H9 (cell line): Measurements from ENCODE around the gene PSMD1. TPM values are rescaled to one million over a fixed set of nuclear protein-coding genes. Genes with fewer than 3 reads are reported as not detected.

ENCODE experiments used
- DNase-seq: peaks from one replicate; pipeline ENCODE4 v3.0.0-alpha.2; 2017
- H2AFZ ChIP-seq: one replicate; pipeline ENCODE4 v1.6.1; 2013; ENCODE audit warnings: mild to moderate bottlenecking, low read length, control low read depth, moderate library complexity
- H2AK5ac ChIP-seq: 2 replicates; pipeline ENCODE4 v1.6.1; 2013; ENCODE audit warnings: low read length, control low read depth, mixed read lengths; ENCODE audit not compliant: insufficient read length
- H2BK120ac ChIP-seq: one replicate; pipeline ENCODE4 v1.6.1; 2013; ENCODE audit warnings: low read depth, mild to moderate bottlenecking, low read length, control low read depth, inconsistent platforms; ENCODE audit not compliant: poor library complexity, severe bottlenecking
- H2BK12ac ChIP-seq: 2 replicates; pipeline ENCODE4 v1.6.1; 2013; ENCODE audit warnings: low read length, control low read depth, mixed read lengths, low read depth; ENCODE audit not compliant: insufficient read length
- H2BK15ac ChIP-seq: 2 replicates; pipeline ENCODE4 v1.6.1; 2013; ENCODE audit warnings: low read depth, low read length, control low read depth
- H2BK20ac ChIP-seq: one replicate; pipeline ENCODE4 v1.6.1; 2013; ENCODE audit warnings: low read depth, mild to moderate bottlenecking, low read length, control low read depth, inconsistent platforms; ENCODE audit not compliant: poor library complexity, severe bottlenecking
- H2BK5ac ChIP-seq: 2 replicates; pipeline ENCODE4 v1.6.1; 2013; ENCODE audit warnings: low read length, control low read depth, mixed read lengths; ENCODE audit not compliant: insufficient read length
- H3K14ac ChIP-seq: 2 replicates; pipeline ENCODE4 v1.6.1; 2013; ENCODE audit warnings: low read length, control low read depth; ENCODE audit not compliant: insufficient read depth
- H3K18ac ChIP-seq: 2 replicates; pipeline ENCODE4 v1.6.1; 2013; ENCODE audit warnings: low read depth, mild to moderate bottlenecking, mixed read lengths, low read length, control low read depth; ENCODE audit not compliant: insufficient read length
- H3K23ac ChIP-seq: 2 replicates; pipeline ENCODE4 v1.6.1; 2013; ENCODE audit warnings: low read length, control low read depth, mixed read lengths, low read depth; ENCODE audit not compliant: insufficient read length
- H3K23me2 ChIP-seq: 2 replicates; pipeline ENCODE4 v1.6.1; 2013; ENCODE audit warnings: low read depth, mild to moderate bottlenecking, mixed read lengths, low read length, control low read depth; ENCODE audit not compliant: insufficient read length, poor library complexity, severe bottlenecking
- H3K27ac ChIP-seq: 2 replicates; pipeline ENCODE4 v1.5.1; 2013; ENCODE audit warnings: low read length, control low read depth, mixed read lengths, low read depth; ENCODE audit not compliant: insufficient read length
- H3K27me3 ChIP-seq: 2 replicates; pipeline ENCODE4 v1.6.1; 2013; ENCODE audit warnings: low read length, control low read depth, inconsistent platforms; ENCODE audit not compliant: insufficient read depth
- H3K4ac ChIP-seq: 2 replicates; pipeline ENCODE4 v1.6.1; 2013; ENCODE audit warnings: low read depth, mild to moderate bottlenecking, control low read depth, inconsistent platforms, low read length, moderate library complexity
- H3K4me1 ChIP-seq: 2 replicates; pipeline ENCODE4 v1.6.1; 2013; ENCODE audit warnings: low read length, control low read depth, inconsistent platforms; ENCODE audit not compliant: insufficient read depth
- H3K4me2 ChIP-seq: 2 replicates; pipeline ENCODE4 v1.6.1; 2013; ENCODE audit warnings: low read length, control low read depth, mixed read lengths; ENCODE audit not compliant: insufficient read length, insufficient read depth
- H3K56ac ChIP-seq: 2 replicates; pipeline ENCODE4 v1.6.1; 2013; ENCODE audit warnings: low read depth, mild to moderate bottlenecking, mixed read lengths, low read length, control low read depth; ENCODE audit not compliant: insufficient read length
- H3K79me1 ChIP-seq: 2 replicates; pipeline ENCODE4 v1.6.1; 2013; ENCODE audit warnings: low read depth, mild to moderate bottlenecking, moderate library complexity, low read length, control low read depth, inconsistent platforms; ENCODE audit not compliant: insufficient read depth, poor library complexity, severe bottlenecking
- H3K79me2 ChIP-seq: 2 replicates; pipeline ENCODE4 v1.6.1; 2013; ENCODE audit warnings: low read length, control low read depth, inconsistent platforms; ENCODE audit not compliant: insufficient read depth
- H3K9ac ChIP-seq: 2 replicates; pipeline ENCODE4 v1.6.1; 2013; ENCODE audit warnings: low read length, control low read depth, mixed read lengths; ENCODE audit not compliant: insufficient read length; ENCODE audit errors: extremely low read depth
- H3K9me3 ChIP-seq: one replicate; pipeline ENCODE4 v1.6.1; 2013; ENCODE audit warnings: low read depth, low read length, inconsistent platforms; ENCODE audit not compliant: control insufficient read depth
- H3T11ph ChIP-seq: one replicate; pipeline ENCODE4 v1.6.1; 2013; ENCODE audit warnings: mild to moderate bottlenecking, low read length, control low read depth, inconsistent platforms
- H4K20me1 ChIP-seq: one replicate; pipeline ENCODE4 v1.6.1; 2013; ENCODE audit not compliant: control insufficient read depth, insufficient read length, insufficient read depth
- H4K5ac ChIP-seq: 2 replicates; pipeline ENCODE4 v1.6.1; 2013; ENCODE audit warnings: low read depth, mild to moderate bottlenecking, mixed read lengths, low read length, control low read depth; ENCODE audit not compliant: insufficient read length
- H4K8ac ChIP-seq: replicated peaks from 2 replicates; pipeline ENCODE4 v1.6.1; 2013; ENCODE audit warnings: low read length, control low read depth, mixed read lengths, low read depth; ENCODE audit not compliant: insufficient read length
- H4K91ac ChIP-seq: 2 replicates; pipeline ENCODE4 v1.6.1; 2013; ENCODE audit warnings: low read depth, mild to moderate bottlenecking, moderate library complexity, mixed read lengths, low read length, control low read depth; ENCODE audit not compliant: insufficient read length
- H3K27ac Mint-ChIP-seq, 3 experiments: 2 replicates in 2 of 3; 3 replicates in 1 of 3; pipeline ENCODE4 v1.8.0; 2020 to 2021; ENCODE audit warnings: mixed read lengths in 3 of 3, mild to moderate bottlenecking in 1 of 3, moderate library complexity in 1 of 3
- H3K27me3 Mint-ChIP-seq: 2 replicates; pipeline ENCODE4 v1.8.0; 2021; ENCODE audit warnings: low read depth, mild to moderate bottlenecking, moderate library complexity, mixed read lengths
- H3K36me3 Mint-ChIP-seq, 3 experiments: 2 replicates in 2 of 3; 3 replicates in 1 of 3; pipeline ENCODE4 v1.8.0; 2020 to 2021; ENCODE audit warnings: low read depth in 3 of 3, mixed read lengths in 3 of 3; ENCODE audit not compliant: insufficient read depth in 1 of 3
- H3K4me1 Mint-ChIP-seq, 2 experiments: 2 replicates each; pipeline ENCODE4 v1.8.0; 2020; ENCODE audit warnings: mixed read lengths in 2 of 2
- H3K4me3 Mint-ChIP-seq, 2 experiments: 2 replicates in 1 of 2; 3 replicates in 1 of 2; pipeline ENCODE4 v1.8.0; 2020 to 2021; ENCODE audit warnings: mild to moderate bottlenecking in 2 of 2, mixed read lengths in 2 of 2, moderate library complexity in 1 of 2
- H3K9me3 Mint-ChIP-seq, 2 experiments: 2 replicates in 1 of 2; 3 replicates in 1 of 2; pipeline ENCODE4 v1.8.0; 2020; ENCODE audit warnings: mild to moderate bottlenecking in 2 of 2, mixed read lengths in 2 of 2, moderate library complexity in 1 of 2
- WGBS: extraction: QIAGEN DNeasy Blood & Tissue Kit; methylation state at CpG from one replicate; pipeline ENCODE4 v1.1.7; 2013; ENCODE audit warnings: missing lambda C conversion rate, low lambda C conversion rate, mixed read lengths; ENCODE audit not compliant: insufficient read length; ENCODE audit errors: extremely low coverage; 5-methylcytosine and 5-hydroxymethylcytosine counted together
- total RNA-seq: library from RNA; stranded (reverse); gene quantifications from 2 replicates; pipeline ENCODE4 v1.2.1, GENCODE V29; 2021
- TF ChIP-seq, protein P1 (sequence below): fragments of 200-600 bp; sonication (generic); conservative IDR thresholded peaks from 3 replicates; pipeline ENCODE4 v1.8.0; 2021; ENCODE audit warnings: antibody characterized with exemption, mild to moderate bottlenecking

Gene PSMD1
- total RNA-seq, 1 experiment from 2014 or later, result 166 TPM

DNA sequence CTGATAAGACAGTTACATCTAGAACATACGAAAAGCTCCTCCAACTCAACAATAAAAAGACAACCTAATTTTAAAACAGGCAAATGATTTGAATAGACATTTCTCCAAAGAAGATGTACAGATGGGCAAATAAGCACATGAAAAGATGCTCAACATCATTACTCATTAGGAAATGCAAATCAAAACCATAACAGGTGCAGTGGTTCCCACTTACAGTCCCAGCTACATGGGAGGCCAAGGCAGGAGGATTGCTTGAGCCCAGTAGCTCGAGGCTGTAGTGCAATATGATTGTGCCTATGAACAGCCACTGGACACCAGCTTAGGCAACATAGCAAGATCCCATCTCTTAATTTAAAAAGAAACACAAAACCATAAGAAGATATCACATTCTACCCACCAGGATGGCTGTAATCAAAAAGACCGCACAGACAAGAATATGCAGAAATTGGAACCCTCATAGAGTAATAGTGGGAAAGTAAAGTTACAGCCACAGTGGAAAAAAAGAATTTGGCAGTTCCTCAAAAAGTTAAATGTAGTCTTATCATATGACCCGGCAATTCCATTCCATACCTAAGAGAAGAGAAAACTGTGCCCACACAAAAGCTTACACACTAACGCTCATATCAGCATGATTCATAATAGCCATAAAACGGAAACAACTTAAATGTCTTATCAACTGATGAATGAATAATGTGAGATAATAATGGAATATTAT, 111.2 kb downstream of the PSMD1 start:
- DNase-seq, result no peak
- no peak overlapping the region for H3K4me3 Mint-ChIP-seq

More for the DNA sequence above, 111.2 kb downstream of the PSMD1 start:
- no peaks in the 10 kb centered on the region for H3K9me3 ChIP-seq
- no peak overlapping the region for H3K27ac ChIP-seq
- no peak overlapping the region for H3K23ac ChIP-seq
- H3K4me2 ChIP-seq, result no peak overlapping the region
- H3K18ac ChIP-seq, result no peak overlapping the region
- H3K27me3 ChIP-seq, result no peaks in the 10 kb centered on the region
- H4K8ac ChIP-seq, result no peak overlapping the region
- no peaks in the 10 kb centered on the region for H3K23me2 ChIP-seq
- H2AK5ac ChIP-seq, result no peak overlapping the region
- H3T11ph ChIP-seq, result no peak overlapping the region
- H3K4me1 ChIP-seq, result 0 out of 2 replicates have a peak, but pooled peaks cover 3% of the 10 kb centered on the region
- H3K9ac ChIP-seq, result no peak overlapping the region
- no peak overlapping the region for H4K5ac ChIP-seq
- H2BK15ac ChIP-seq, result no peak overlapping the region
- Mint-ChIP-seq H3K9me3 (no peaks in the 10 kb centered on the region), H3K27ac (no peak overlapping the region), H3K36me3 (peaks cover 26 to 65% (median 52%) of the 10 kb centered on the region in 3 experiments; a peak in 6 of 7 replicates), H3K4me1 (peaks cover 6 to 20% of the 10 kb centered on the region in 2 experiments), H3K27me3 (no peaks in the 10 kb centered on the region)
- H3K79me1 ChIP-seq, result no peaks in the 10 kb centered on the region
- H4K20me1 ChIP-seq, result no peaks in the 10 kb centered on the region
- H3K79me2 ChIP-seq, result no peaks in the 10 kb centered on the region
- H3K4ac ChIP-seq, result no peak overlapping the region
- no peak overlapping the region for H2BK120ac ChIP-seq
- no peak overlapping the region for H2BK5ac ChIP-seq
- no peak overlapping the region for H2BK20ac ChIP-seq
- no peak overlapping the region for H2AFZ ChIP-seq
- no peak overlapping the region for H3K14ac ChIP-seq
- TF ChIP-seq, protein P1, sequence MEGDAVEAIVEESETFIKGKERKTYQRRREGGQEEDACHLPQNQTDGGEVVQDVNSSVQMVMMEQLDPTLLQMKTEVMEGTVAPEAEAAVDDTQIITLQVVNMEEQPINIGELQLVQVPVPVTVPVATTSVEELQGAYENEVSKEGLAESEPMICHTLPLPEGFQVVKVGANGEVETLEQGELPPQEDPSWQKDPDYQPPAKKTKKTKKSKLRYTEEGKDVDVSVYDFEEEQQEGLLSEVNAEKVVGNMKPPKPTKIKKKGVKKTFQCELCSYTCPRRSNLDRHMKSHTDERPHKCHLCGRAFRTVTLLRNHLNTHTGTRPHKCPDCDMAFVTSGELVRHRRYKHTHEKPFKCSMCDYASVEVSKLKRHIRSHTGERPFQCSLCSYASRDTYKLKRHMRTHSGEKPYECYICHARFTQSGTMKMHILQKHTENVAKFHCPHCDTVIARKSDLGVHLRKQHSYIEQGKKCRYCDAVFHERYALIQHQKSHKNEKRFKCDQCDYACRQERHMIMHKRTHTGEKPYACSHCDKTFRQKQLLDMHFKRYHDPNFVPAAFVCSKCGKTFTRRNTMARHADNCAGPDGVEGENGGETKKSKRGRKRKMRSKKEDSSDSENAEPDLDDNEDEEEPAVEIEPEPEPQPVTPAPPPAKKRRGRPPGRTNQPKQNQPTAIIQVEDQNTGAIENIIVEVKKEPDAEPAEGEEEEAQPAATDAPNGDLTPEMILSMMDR, result no peak
- H3K56ac ChIP-seq, result no peak overlapping the region
- H2BK12ac ChIP-seq, result no peak overlapping the region
- no peak overlapping the region for H4K91ac ChIP-seq
- no CpG with 5 or more reads among the region's 6 CpGs for WGBS
